Hematopoietic multipotent progenitor cell treated with erythropoietin and hydrocortisone succinate and interleukin-3 and kit ligand, for 6 days (in vitro differentiated cells): ENCODE data around the gene RHOH.
A peak's percentile ranks its signal among the peaks of the same experiment; 100 is the strongest.
"Not testable (repeated sequence)": the region's sequence is repeated elsewhere in the genome, so short reads cannot be mapped to it uniquely, and the experiment has no call there.

Source experiments
- DNase-seq: peaks from one replicate; pipeline ENCODE4 v3.0.0-alpha.2; 2015

RHOH gene, protein sequence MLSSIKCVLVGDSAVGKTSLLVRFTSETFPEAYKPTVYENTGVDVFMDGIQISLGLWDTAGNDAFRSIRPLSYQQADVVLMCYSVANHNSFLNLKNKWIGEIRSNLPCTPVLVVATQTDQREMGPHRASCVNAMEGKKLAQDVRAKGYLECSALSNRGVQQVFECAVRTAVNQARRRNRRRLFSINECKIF

GRCh38 chr4:40196724-40197281 is at the start of gene RHOH:
Gene RHOH, plus strand, starts transcription at chr4:40197031. Its CDS starts 46,356 bp downstream, at chr4:40243387.
- DNase-seq = peak; percentile 87

DNA sequence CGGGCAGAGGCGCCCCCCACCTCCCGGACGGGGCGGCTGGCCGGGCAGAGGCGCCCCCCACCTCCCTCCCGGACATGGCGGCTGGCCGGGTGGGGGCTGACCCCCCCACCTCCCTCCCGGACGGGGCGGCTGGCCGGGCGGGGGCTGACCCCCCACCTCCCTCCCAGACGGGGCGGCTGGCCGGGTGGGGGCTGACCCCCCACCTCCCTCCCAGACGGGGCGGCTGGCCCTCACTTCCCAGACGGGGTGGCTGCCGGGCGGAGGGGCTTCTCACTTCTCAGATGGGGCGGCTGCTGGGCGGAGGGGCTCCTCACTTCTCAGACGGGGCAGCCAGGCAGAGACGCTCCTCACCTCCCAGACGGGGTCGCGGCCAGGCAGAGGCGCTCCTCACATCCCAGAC is 49.3 kb upstream of the RHOH start:
- not testable (repeated sequence) for DNase-seq

- peak; percentile 95 for DNase-seq
Observed at GRCh38 chr4:40149960-40150385, 46.9 kb upstream of the RHOH start.

DNA sequence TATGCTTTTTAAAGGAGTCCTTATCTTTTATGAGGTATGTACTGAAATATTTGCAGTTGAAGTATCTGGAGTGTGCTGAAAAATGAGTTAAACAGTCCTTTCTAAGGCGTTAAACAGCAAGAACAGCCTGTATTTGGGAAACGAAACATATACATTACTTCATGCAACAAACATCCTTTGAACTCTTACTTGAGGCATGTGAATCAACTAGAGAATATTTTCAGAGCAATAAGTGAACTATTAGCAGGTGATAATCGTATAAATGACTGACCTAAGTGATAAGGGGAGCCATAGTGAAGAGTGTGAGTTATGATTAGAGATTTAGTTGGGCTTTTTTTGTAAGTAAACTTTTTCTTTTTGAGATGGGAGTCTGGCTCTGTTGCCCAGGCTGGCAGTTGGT is 45.9 kb upstream of the RHOH start:
- no peak for DNase-seq

GRCh38 chr4:40152637-40153036 is 44.2 kb upstream of the RHOH start:
- DNase-seq = no peak

GRCh38 chr4:40157436-40157835 is 39.4 kb upstream of the RHOH start:
- DNase-seq = no peak

DNA sequence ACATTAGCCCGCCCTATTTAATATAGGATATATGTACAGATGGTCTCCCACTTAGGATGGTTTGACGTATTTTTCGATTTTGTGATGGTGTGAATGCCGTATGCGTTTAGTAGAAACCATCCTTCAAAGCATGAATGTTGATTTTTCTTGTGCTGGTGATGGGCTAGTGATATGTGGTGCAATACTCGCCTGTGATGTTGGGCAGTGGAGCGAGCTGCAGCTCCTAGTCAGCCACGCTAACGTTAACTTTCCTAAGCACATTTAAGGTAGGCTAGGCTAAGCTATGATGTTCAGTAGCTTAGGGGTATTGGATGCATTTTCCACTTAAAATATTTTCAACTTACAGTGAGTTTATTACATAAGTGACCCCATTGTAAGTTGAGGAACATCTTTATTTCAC is 36.6 kb upstream of the RHOH start:
- no peak for DNase-seq

- DNase-seq = no peak
Observed at GRCh38 chr4:40164459-40164858, 32.4 kb upstream of the RHOH start.

- no peak for DNase-seq
Observed at GRCh38 chr4:40165916-40166315, 30.9 kb upstream of the RHOH start.

DNA sequence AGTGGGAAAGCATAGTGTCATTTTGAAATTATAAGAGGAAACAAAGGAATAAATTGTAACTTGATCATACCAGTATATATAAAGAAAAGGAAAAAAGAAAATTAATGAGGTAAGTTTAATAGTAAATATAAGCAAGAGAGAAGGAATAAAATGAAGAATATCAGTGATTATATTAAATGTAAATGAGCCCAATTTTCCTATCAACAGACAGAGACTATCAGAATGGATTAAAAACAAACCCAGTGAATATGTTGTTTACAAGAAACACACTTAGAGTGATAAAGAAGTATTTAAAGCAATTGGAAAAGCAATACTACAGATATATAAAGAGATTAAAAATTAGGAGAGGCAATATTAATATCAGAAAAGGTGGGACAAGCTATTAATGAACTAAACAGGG is 28.8 kb upstream of the RHOH start:
- no peak for DNase-seq

DNA sequence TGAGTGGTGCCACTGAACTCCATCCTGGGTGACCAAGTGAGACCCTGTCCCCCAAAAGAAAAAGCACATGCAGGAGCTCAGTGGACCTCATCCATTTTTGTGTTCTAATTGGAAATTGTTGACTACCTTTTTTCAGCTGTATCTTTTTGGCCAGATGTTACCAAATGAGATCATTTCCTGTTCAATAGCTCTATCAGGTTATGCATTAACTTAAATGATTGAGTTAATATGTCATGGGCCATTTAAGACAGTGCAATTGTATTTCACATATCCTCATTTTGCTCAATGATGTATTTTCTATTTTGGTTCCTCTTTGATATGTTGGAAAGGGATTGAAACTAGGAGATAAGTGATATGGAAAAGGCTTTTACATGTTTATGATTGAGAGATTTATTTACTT is 26.2 kb upstream of the RHOH start:
- DNase-seq = no peak

GRCh38 chr4:40173470-40173875 is 23.4 kb upstream of the RHOH start:
- no peak for DNase-seq

GRCh38 chr4:40176602-40177001 is 20.2 kb upstream of the RHOH start:
- no peak for DNase-seq

GRCh38 chr4:40177591-40177990 is 19.2 kb upstream of the RHOH start:
- no peak for DNase-seq

DNA sequence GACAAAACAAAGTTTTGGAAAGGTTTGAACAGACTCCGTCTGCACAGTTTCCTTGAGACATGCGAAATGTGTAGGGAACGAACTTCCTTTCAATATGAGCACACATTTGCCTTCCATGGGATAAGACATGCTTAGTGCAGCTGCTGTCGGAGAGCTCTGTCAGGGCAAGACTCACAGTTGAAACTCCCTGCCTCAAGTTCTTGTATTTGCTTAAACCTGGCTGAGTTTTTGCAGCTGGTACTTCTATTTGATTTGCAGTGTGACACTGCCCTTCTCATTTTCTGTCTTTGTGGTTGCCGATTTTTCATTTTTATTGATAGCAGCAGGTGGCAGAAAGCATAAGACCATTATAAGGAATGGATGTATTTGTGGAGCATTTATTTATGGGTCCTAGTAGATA is 18.2 kb upstream of the RHOH start:
- DNase-seq = no peak

- no peak for DNase-seq
Observed at GRCh38 chr4:40179360-40179759, 17.5 kb upstream of the RHOH start.

- DNase-seq = peak; percentile 60
Observed at GRCh38 chr4:40180356-40180755, 16.5 kb upstream of the RHOH start.

- no peak for DNase-seq
Observed at GRCh38 chr4:40182001-40182400, 14.8 kb upstream of the RHOH start.

DNA sequence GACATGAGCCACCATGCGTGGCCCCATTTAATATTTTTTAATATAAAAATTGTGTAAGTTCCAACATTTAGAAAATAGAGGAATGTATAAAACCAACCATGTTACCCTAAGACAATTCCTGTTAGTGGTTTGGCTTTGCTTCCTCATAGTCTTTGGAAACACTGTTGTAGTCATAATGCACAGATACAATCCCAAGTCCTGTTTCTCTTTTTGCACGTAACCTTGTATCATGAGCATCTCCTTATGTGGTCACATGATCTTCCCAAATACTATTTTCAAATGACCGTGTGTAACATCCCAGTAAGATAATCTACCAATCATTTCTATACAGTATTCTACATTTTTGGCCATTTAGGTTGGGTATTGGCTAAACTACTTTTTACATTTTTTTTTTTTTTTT is 13.9 kb upstream of the RHOH start:
- no peak for DNase-seq

- peak; percentile 51 for DNase-seq
Observed at GRCh38 chr4:40183615-40184411, 13.0 kb upstream of the RHOH start.

- no peak for DNase-seq
Observed at GRCh38 chr4:40185830-40186664, 10.8 kb upstream of the RHOH start.

GRCh38 chr4:40186665-40187014 is 10.2 kb upstream of the RHOH start:
- no peak for DNase-seq

DNA sequence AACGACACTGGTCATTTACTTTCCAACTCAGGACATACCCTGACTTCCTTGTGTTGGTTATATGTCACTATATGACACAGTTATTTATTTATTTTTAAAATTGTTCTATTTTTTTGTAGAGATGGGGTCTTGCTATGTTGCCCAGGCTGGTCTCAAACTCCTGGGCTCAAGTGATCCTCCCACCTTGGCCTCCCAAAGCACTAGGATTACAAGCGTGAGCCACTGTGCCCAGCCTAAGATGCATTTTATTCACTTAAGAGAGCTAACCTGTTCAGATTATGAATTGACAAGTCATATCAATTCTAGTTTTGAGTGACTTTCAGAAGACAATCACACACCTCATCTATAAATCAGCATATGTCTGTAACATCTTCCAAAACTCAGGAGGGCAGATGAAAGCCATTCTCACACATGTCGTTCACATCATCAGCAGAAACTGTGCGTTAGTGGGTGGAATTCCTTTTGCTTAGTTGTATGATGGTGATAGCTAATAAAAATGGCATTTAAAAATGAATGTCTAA is 9.4 kb upstream of the RHOH start:
- DNase-seq = no peak
